ENCODE measurements around the gene FRMD4A. TPM values are rescaled to one million over a fixed set of nuclear protein-coding genes. Genes with fewer than 3 reads are reported as not detected.
A peak's percentile ranks its signal among the peaks of the same experiment; 100 is the strongest.

Gene FRMD4A
- polyA plus RNA-seq, 1 donor (not counting 4 experiments of a cell fraction or from before 2014, with no cell fraction given) = 12.9 TPM

DNA sequence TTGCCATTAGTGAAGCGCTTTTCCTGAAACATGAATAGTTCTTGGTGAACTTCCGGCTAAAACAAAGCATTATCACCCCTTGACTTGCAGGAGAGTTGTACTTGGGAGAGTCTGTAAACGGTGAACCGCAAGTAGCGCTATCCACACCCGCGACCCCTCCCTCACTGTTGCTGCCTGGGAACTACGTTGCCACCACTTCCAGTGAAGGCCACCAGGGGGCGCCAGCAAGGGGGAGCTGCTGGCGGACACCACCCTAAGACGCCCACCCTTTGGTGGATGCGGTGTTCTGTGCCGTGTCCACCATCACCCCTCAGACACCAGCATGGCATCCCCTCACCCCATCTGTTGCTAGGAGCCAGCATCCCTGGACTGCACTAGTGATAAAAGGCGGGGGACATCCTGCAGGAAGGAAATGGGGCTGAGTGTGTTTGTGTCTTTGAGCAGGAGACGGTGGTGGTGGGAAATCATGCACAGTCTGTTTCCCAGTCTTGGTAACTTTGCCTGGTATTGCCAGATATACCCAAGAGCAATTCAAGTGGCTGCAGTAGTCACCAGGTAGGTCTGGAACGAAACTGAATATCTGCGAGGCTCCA lies 298.2 kb downstream of the FRMD4A start:
- Histone ChIP-seq H2AFZ (ENCODE audit: control insufficient read depth, low read length) (no peak overlapping the region), H3K36me3 (ENCODE audit: control insufficient read depth in 2 of 2, extremely low read depth in 1 of 2, insufficient read depth in 2 of 2, low read length in 2 of 2) (no peaks in the 10 kb centered on the region), H3K4me3 (ENCODE audit: control insufficient read depth in 2 of 3, extremely low read depth in 1 of 3, insufficient read depth in 2 of 3, low read depth in 1 of 3, low read length in 3 of 3) (no peak overlapping the region), H3K27me3 (ENCODE audit: control insufficient read depth, extremely low read depth, insufficient read depth, low read length) (no peaks in the 10 kb centered on the region), H3K27ac (ENCODE audit: control insufficient read depth, insufficient read depth, low read length) (no peak overlapping the region), H3K9me1 (ENCODE audit: control insufficient read depth, extremely low read depth, insufficient read depth, low read length) (no peaks in the 10 kb centered on the region), H3K9me3 (ENCODE audit: control insufficient read depth, low read depth, low read length) (no peaks in the 10 kb centered on the region), H3K9ac (ENCODE audit: control insufficient read depth, extremely low read depth, insufficient read depth, low read length) (no peak overlapping the region), H4K20me1 (ENCODE audit: control insufficient read depth, extremely low read depth, insufficient read depth, low read length) (no peaks in the 10 kb centered on the region), H3K79me2 (ENCODE audit: control insufficient read depth, insufficient read depth, low read length) (no peaks in the 10 kb centered on the region), H3K4me1 (ENCODE audit: control insufficient read depth, extremely low read depth, insufficient read depth, low read length) (no peaks in the 10 kb centered on the region), H3K4me2 (ENCODE audit: control insufficient read depth, extremely low read depth, insufficient read depth, low read depth, low read length) (no peak overlapping the region)
- dilution Hi-C loops (cut with MboI; ENCODE audit: extremely low pct_ligation_motif_present, low sequenced_read_pairs) = no loop called here
- FAIRE-seq (no peak), DNase-seq (ENCODE audit: low read depth, low spot score) (no peak)
- TF ChIP-seq EZH2 (IDR thresholded peaks at IDR 0.05; ENCODE audit: low read length) = no peak
- TF ChIP-seq, protein P1, sequence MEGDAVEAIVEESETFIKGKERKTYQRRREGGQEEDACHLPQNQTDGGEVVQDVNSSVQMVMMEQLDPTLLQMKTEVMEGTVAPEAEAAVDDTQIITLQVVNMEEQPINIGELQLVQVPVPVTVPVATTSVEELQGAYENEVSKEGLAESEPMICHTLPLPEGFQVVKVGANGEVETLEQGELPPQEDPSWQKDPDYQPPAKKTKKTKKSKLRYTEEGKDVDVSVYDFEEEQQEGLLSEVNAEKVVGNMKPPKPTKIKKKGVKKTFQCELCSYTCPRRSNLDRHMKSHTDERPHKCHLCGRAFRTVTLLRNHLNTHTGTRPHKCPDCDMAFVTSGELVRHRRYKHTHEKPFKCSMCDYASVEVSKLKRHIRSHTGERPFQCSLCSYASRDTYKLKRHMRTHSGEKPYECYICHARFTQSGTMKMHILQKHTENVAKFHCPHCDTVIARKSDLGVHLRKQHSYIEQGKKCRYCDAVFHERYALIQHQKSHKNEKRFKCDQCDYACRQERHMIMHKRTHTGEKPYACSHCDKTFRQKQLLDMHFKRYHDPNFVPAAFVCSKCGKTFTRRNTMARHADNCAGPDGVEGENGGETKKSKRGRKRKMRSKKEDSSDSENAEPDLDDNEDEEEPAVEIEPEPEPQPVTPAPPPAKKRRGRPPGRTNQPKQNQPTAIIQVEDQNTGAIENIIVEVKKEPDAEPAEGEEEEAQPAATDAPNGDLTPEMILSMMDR (optimal IDR thresholded peaks at IDR 0.05 in 1 of 3, IDR thresholded peaks at IDR 0.05 in 1 of 3, conservative IDR thresholded peaks at IDR 0.05 in 1 of 3; ENCODE audit: extremely low read depth in 1 of 3, insufficient read depth in 2 of 3, low read length in 3 of 3) = peak; percentile 75 to 78 (median 77)

- H4K20me1 ChIP-seq (ENCODE audit: control insufficient read depth, extremely low read depth, insufficient read depth, low read length) = no peaks in the 10 kb centered on the region
- no peak for TF ChIP-seq EZH2 (IDR thresholded peaks at IDR 0.05; ENCODE audit: low read length)
- TF ChIP-seq, protein P1 (optimal IDR thresholded peaks at IDR 0.05 in 1 of 3, IDR thresholded peaks at IDR 0.05 in 1 of 3, conservative IDR thresholded peaks at IDR 0.05 in 1 of 3; ENCODE audit: extremely low read depth in 1 of 3, insufficient read depth in 2 of 3, low read length in 3 of 3) = no peak
- no peak overlapping the region for H3K9ac ChIP-seq (ENCODE audit: control insufficient read depth, extremely low read depth, insufficient read depth, low read length)
- no peaks in the 10 kb centered on the region for H3K36me3 ChIP-seq (ENCODE audit: control insufficient read depth in 2 of 2, extremely low read depth in 1 of 2, insufficient read depth in 2 of 2, low read length in 2 of 2)
- H3K79me2 ChIP-seq (ENCODE audit: control insufficient read depth, insufficient read depth, low read length) = no peaks in the 10 kb centered on the region
- DNase-seq (ENCODE audit: low read depth, low spot score) (no peak), FAIRE-seq (no peak)
- no peak overlapping the region for H3K4me2 ChIP-seq (ENCODE audit: control insufficient read depth, extremely low read depth, insufficient read depth, low read depth, low read length)
- no peak overlapping the region for H3K4me3 ChIP-seq (ENCODE audit: control insufficient read depth in 2 of 3, extremely low read depth in 1 of 3, insufficient read depth in 2 of 3, low read depth in 1 of 3, low read length in 3 of 3)
- dilution Hi-C loops (cut with MboI; ENCODE audit: extremely low pct_ligation_motif_present, low sequenced_read_pairs) = no loop called here
- H3K4me1 ChIP-seq (ENCODE audit: control insufficient read depth, extremely low read depth, insufficient read depth, low read length) = no peaks in the 10 kb centered on the region
- H3K27ac ChIP-seq (ENCODE audit: control insufficient read depth, insufficient read depth, low read length) = no peak overlapping the region
- no peak overlapping the region for H2AFZ ChIP-seq (ENCODE audit: control insufficient read depth, low read length)
- H3K27me3 ChIP-seq (ENCODE audit: control insufficient read depth, extremely low read depth, insufficient read depth, low read length) = peaks cover 14% of the 10 kb centered on the region
- no peaks in the 10 kb centered on the region for H3K9me1 ChIP-seq (ENCODE audit: control insufficient read depth, extremely low read depth, insufficient read depth, low read length)
- H3K9me3 ChIP-seq (ENCODE audit: control insufficient read depth, low read depth, low read length) = no peaks in the 10 kb centered on the region
Measured at GRCh38 chr10:14026325-14026724, 304.4 kb downstream of the FRMD4A start.
